Midbrain (tissue), 1 donor: ENCODE measurements around the gene RSF1.

Experiments used
- DNase-seq: peaks from one replicate; lab custom pipeline; 2025; lab: John Stamatoyannopoulos, UW

Gene RSF1

GRCh38 chr11:77801477-77801876, 19.0 kb downstream of the RSF1 start:
- DNase-seq = no peak

GRCh38 chr11:77800449-77800848, 20.1 kb downstream of the RSF1 start:
- no peak for DNase-seq

GRCh38 chr11:77799338-77799737, 21.2 kb downstream of the RSF1 start:
- DNase-seq = no peak

- DNase-seq = no peak
Observed at GRCh38 chr11:77793972-77794371, 26.6 kb downstream of the RSF1 start.

- no peak for DNase-seq
Observed at GRCh38 chr11:77791301-77791700, 29.2 kb downstream of the RSF1 start.

GRCh38 chr11:77789731-77790476, 30.6 kb downstream of the RSF1 start:
- no peak for DNase-seq

- DNase-seq = no peak
Observed at GRCh38 chr11:77789061-77789730, 31.3 kb downstream of the RSF1 start.

- no peak for DNase-seq
Observed at GRCh38 chr11:77784572-77784971, 36.0 kb downstream of the RSF1 start.

GRCh38 chr11:77783025-77783424, 37.5 kb downstream of the RSF1 start:
- DNase-seq = no peak

- DNase-seq = no peak
Observed at GRCh38 chr11:77779935-77780334, 40.6 kb downstream of the RSF1 start.

- DNase-seq = no peak
Observed at GRCh38 chr11:77778549-77778948, 42.0 kb downstream of the RSF1 start.

GRCh38 chr11:77778118-77778517, 42.4 kb downstream of the RSF1 start:
- DNase-seq = no peak

- no peak for DNase-seq
Observed at GRCh38 chr11:77776455-77776854, 44.1 kb downstream of the RSF1 start.

GRCh38 chr11:77775936-77776335, 44.6 kb downstream of the RSF1 start:
- no peak for DNase-seq

GRCh38 chr11:77771135-77771534, 49.4 kb downstream of the RSF1 start:
- no peak for DNase-seq

- no peak for DNase-seq
Observed at GRCh38 chr11:77770629-77771028, 49.9 kb downstream of the RSF1 start.

- no peak for DNase-seq
Observed at GRCh38 chr11:77762426-77762825, 58.1 kb downstream of the RSF1 start.

GRCh38 chr11:77761491-77761890, 59.0 kb downstream of the RSF1 start:
- DNase-seq = no peak

GRCh38 chr11:77758331-77758730, 62.2 kb downstream of the RSF1 start:
- no peak for DNase-seq

GRCh38 chr11:77753230-77753629, 67.3 kb downstream of the RSF1 start:
- no peak for DNase-seq

- no peak for DNase-seq
Observed at GRCh38 chr11:77752516-77752915, 68.0 kb downstream of the RSF1 start.

- no peak for DNase-seq
Observed at GRCh38 chr11:77750394-77751156, 69.9 kb downstream of the RSF1 start.

GRCh38 chr11:77749232-77749631, 71.3 kb downstream of the RSF1 start:
- no peak for DNase-seq
